ENCODE measurements around the gene SLC7A14. TPM values are rescaled to one million over a fixed set of nuclear protein-coding genes. Genes with fewer than 3 reads are reported as not detected.

The SLC7A14 gene
- total and polyA plus RNA-seq, 4 donors, result 0.01 to 0.06 (median 0.03) TPM; not detected in 1

DNA sequence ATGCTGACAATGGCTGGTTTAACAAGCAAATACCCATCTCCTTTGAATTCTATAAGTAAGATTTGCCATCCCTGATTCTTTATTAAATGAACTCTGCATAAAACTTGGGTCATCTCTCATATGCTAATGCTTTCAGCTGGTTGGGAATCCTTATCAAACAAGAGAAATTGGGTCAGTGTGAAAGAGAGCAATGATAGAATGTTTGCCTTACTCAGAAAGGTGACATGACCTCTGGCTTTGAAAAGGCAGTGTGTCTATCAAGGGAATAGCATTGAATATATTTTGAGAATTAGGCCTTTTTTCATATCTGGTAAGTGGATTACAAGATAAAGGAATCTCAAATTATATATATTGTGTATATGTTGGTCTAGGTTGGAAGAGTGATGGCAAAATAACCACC, 8.7 kb upstream of the SLC7A14 start:
- no peak for TF ChIP-seq CTCF (IDR thresholded peaks at IDR 0.05; ENCODE audit: control extremely low read depth, extremely low read depth)
- H3K36me3 ChIP-seq (ENCODE audit: control insufficient read depth in 4 of 4, insufficient read depth in 4 of 4, low read length in 4 of 4), result no peaks in the 10 kb centered on the region
- no peak overlapping the region for H3K27ac ChIP-seq (ENCODE audit: low read depth in 1 of 2, low read length in 1 of 2)
- DNase-seq (no peak), ATAC-seq (ENCODE audit: insufficient read depth, low FRiP score) (no peak)
- no peak overlapping the region for H3K9ac ChIP-seq (ENCODE audit: insufficient read depth in 1 of 2, low read length in 2 of 2)
- H3K9me3 ChIP-seq (ENCODE audit: control insufficient read depth in 4 of 4, insufficient read depth in 3 of 4, low read length in 3 of 4), result no peaks in the 10 kb centered on the region
- H3K4me3 ChIP-seq, result no peak overlapping the region
- H3K27me3 ChIP-seq (ENCODE audit: control insufficient read depth in 3 of 3, insufficient read depth in 3 of 3, low read length in 2 of 3), result peaks cover 0 to 15% (median 0%) of the 10 kb centered on the region in 3 donors
- H3K4me1 ChIP-seq (ENCODE audit: control insufficient read depth in 5 of 5, insufficient read depth in 5 of 5, low read length in 5 of 5), result no peaks in the 10 kb centered on the region

DNA sequence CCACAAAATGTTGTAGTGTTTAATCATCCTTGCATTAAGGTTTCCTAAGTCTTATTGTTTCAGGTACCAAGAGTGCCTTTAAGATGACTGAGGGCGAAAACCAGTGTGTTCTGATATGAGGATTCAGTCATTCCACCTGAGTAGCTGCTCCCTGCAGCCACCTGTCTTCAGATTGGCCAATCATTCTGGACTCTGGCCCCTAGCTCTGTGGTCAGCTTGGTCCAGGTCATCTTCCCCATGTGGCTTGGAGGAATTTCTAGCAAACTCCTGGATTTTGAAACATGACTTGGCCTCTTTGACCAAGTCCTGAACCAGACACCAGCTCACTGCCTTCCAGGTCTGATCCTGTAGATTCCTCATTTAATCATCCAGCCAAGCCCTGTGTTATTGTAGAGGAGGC, 7.8 kb upstream of the SLC7A14 start:
- no peaks in the 10 kb centered on the region for H3K4me1 ChIP-seq (ENCODE audit: control insufficient read depth in 5 of 5, insufficient read depth in 5 of 5, low read length in 5 of 5)

DNA sequence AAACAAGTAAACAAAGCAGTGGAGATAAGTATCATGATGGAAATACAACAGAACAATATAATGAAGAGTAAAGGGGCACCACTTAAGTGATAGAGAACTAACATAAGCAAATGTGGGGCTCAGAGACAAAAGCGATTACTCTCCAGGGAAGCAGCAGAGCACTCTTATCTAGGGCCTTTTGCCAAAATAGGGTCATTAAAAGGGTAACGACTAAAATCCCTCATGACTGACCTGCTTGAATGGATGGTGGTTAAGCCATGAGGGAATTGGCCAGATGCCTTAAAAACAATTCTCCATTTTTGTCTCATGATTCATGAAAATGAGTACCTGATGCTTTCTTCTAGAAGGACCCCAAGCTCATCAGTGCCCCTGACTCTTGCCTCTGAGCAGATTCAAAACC, 3.2 kb upstream of the SLC7A14 start:
- H3K9ac ChIP-seq (ENCODE audit: insufficient read depth in 1 of 2, low read length in 2 of 2), result no peak overlapping the region
- no peaks in the 10 kb centered on the region for H3K36me3 ChIP-seq (ENCODE audit: control insufficient read depth in 4 of 4, insufficient read depth in 4 of 4, low read length in 4 of 4)
- ATAC-seq (ENCODE audit: insufficient read depth, low FRiP score) (no peak), DNase-seq (no peak)
- peaks cover 0 to 13% (median 0%) of the 10 kb centered on the region in 4 donors for H3K9me3 ChIP-seq (ENCODE audit: control insufficient read depth in 4 of 4, insufficient read depth in 3 of 4, low read length in 3 of 4)
- H3K27ac ChIP-seq (ENCODE audit: low read depth in 1 of 2, low read length in 1 of 2), result no peak overlapping the region
- no peak for TF ChIP-seq CTCF (IDR thresholded peaks at IDR 0.05; ENCODE audit: control extremely low read depth, extremely low read depth)
- no peak overlapping the region for H3K4me3 ChIP-seq
- WGBS, 2 donors, result 41 to 51% methylated on average over 2 of the region's 2 CpGs
- peaks cover 0 to 7% (median 0%) of the 10 kb centered on the region in 5 donors for H3K4me1 ChIP-seq (ENCODE audit: control insufficient read depth in 5 of 5, insufficient read depth in 5 of 5, low read length in 5 of 5)
- peaks cover 8 to 48% (median 28%) of the 10 kb centered on the region in 3 donors for H3K27me3 ChIP-seq (ENCODE audit: control insufficient read depth in 3 of 3, insufficient read depth in 3 of 3, low read length in 2 of 3)

More for the DNA sequence above, 7.8 kb upstream of the SLC7A14 start:
- Histone ChIP-seq H3K9ac (ENCODE audit: insufficient read depth in 1 of 2, low read length in 2 of 2) (no peak overlapping the region), H3K9me3 (ENCODE audit: control insufficient read depth in 4 of 4, insufficient read depth in 3 of 4, low read length in 3 of 4) (no peaks in the 10 kb centered on the region), H3K4me3 (no peak overlapping the region), H3K27me3 (ENCODE audit: control insufficient read depth in 3 of 3, insufficient read depth in 3 of 3, low read length in 2 of 3) (peaks cover 0 to 18% (median 0%) of the 10 kb centered on the region in 3 donors), H3K27ac (ENCODE audit: low read depth in 1 of 2, low read length in 1 of 2) (no peak overlapping the region), H3K36me3 (ENCODE audit: control insufficient read depth in 4 of 4, insufficient read depth in 4 of 4, low read length in 4 of 4) (no peaks in the 10 kb centered on the region)
- ATAC-seq (ENCODE audit: insufficient read depth, low FRiP score) (no peak), DNase-seq (no peak)
- TF ChIP-seq CTCF (IDR thresholded peaks at IDR 0.05; ENCODE audit: control extremely low read depth, extremely low read depth), result no peak
- 75 to 79% methylated on average over 1 of the region's 1 CpG for WGBS, 2 donors

Measured in lung (tissue), 12 donors.